B cell (primary cell): Measurements from ENCODE around the gene TOP2A. TPM values are rescaled to one million over a fixed set of nuclear protein-coding genes. Genes with fewer than 3 reads are reported as not detected.
A peak's percentile ranks its signal among the peaks of the same experiment; 100 is the strongest.

Experiments
- ATAC-seq: fragments of 200-7000 bp; cut with Tn5 transposase; one replicate; pipeline ENCODE4 v1.10.0; 2021; ENCODE audit warnings: low read depth, mild to moderate bottlenecking, moderate number of reproducible peaks, moderate library complexity
- CTCF ChIA-PET: fragments of 350-600 bp; sonication (Branson Sonifier 250); formaldehyde crosslinking; loops from one replicate; lab custom pipeline; 2021; ENCODE audit warnings: antibody characterized with exemption, inconsistent platforms; lab: Charles Lee
- POLR2A ChIA-PET: fragments of 350-600 bp; sonication (Branson Sonifier 250); formaldehyde crosslinking; loops from one replicate; lab custom pipeline; 2021; ENCODE audit warnings: antibody characterized with exemption; lab: Charles Lee
- DNase-seq: peaks from one replicate; pipeline ENCODE4 v3.0.0; 2013
- H2AFZ ChIP-seq: 2 replicates; pipeline ENCODE4 v1.6.1; 2012; ENCODE audit warnings: mild to moderate bottlenecking, low read depth, low read length; ENCODE audit not compliant: insufficient read depth, poor library complexity, severe bottlenecking
- H3K27ac ChIP-seq, 2 donors: 1 replicate in 1 of 2; 2 replicates in 1 of 2; pipeline ENCODE4 v1.5.1; 2012 to 2013; ENCODE audit warnings: low read length in 2 of 2, mild to moderate bottlenecking in 2 of 2, moderate library complexity in 1 of 2
- H3K27me3 ChIP-seq, 4 experiments: fragments of 200-600 bp in 1 of 4; sonication (generic) in 1 of 4; replicated peaks in 1 of 4; 1 replicate in 2 of 4; 2 replicates in 2 of 4; pipeline versions ENCODE4 v1.6.1 to v1.7.0; 2013 to 2016; ENCODE audit warnings: low read length in 3 of 4, mild to moderate bottlenecking in 2 of 4, mixed read lengths in 1 of 4, moderate library complexity in 1 of 4; ENCODE audit not compliant: insufficient read depth in 4 of 4, control insufficient read depth in 3 of 4; ENCODE audit errors: control extremely low read depth in 1 of 4
- H3K36me3 ChIP-seq, 2 experiments: replicated peaks in 1 of 2; 1 replicate in 1 of 2; 2 replicates in 1 of 2; pipeline versions ENCODE4 v1.6.1 to v1.7.1; 2013; ENCODE audit warnings: low read length in 1 of 2; ENCODE audit not compliant: insufficient read depth in 2 of 2, control insufficient read depth in 1 of 2; ENCODE audit errors: control extremely low read depth in 1 of 2, extremely low read depth in 1 of 2
- H3K4me1 ChIP-seq, 2 donors: fragments of 200-600 bp in 1 of 2; sonication (generic) in 1 of 2; 1 replicate in 1 of 2; 2 replicates in 1 of 2; pipeline versions ENCODE4 v1.5.1 to v1.6.1; 2013 to 2017; ENCODE audit warnings: low read length in 2 of 2; ENCODE audit not compliant: control insufficient read depth in 2 of 2, insufficient read depth in 2 of 2
- H3K4me2 ChIP-seq: replicated peaks from 2 replicates; pipeline ENCODE3; 2012; ENCODE audit warnings: mild to moderate bottlenecking, low read depth, low read length; ENCODE audit not compliant: poor library complexity, severe bottlenecking
- H3K4me3 ChIP-seq, 5 experiments: fragments of 200-600 bp in 1 of 5; sonication (generic) in 1 of 5; 1 replicate in 3 of 5; 2 replicates in 2 of 5; pipeline versions ENCODE4 v1.5.1 to v1.7.0; 2011 to 2016; ENCODE audit warnings: low read length in 4 of 5, mild to moderate bottlenecking in 4 of 5, low read depth in 2 of 5, control low read depth in 1 of 5, moderate library complexity in 1 of 5; ENCODE audit not compliant: insufficient read depth in 1 of 5; ENCODE audit errors: control extremely low read depth in 1 of 5, extremely low read depth in 1 of 5
- H3K79me2 ChIP-seq: fragments of 200-600 bp; sonication (generic); one replicate; pipeline ENCODE4 v1.6.0; 2016; ENCODE audit warnings: low read length; ENCODE audit not compliant: control insufficient read depth, insufficient read depth
- H3K9ac ChIP-seq: fragments of 200-600 bp; sonication (generic); 2 replicates; pipeline ENCODE4 v1.6.1; 2017; ENCODE audit warnings: mild to moderate bottlenecking, low read length, moderate library complexity
- H3K9me3 ChIP-seq, 3 donors: one replicate each; pipeline versions ENCODE4 v1.6.1 to v1.7.1; 2013; ENCODE audit warnings: low read length in 2 of 3; ENCODE audit not compliant: control insufficient read depth in 2 of 3, insufficient read depth in 1 of 3; ENCODE audit errors: control extremely low read depth in 1 of 3
- H4K20me1 ChIP-seq: 2 replicates; pipeline ENCODE4 v1.6.0; 2012; ENCODE audit warnings: mild to moderate bottlenecking, low read length; ENCODE audit not compliant: insufficient read depth, control insufficient read depth, poor library complexity, severe bottlenecking
- H3K27ac Mint-ChIP-seq: one replicate; pipeline ENCODE4 v1.8.0; 2021; ENCODE audit warnings: mixed read lengths
- H3K27me3 Mint-ChIP-seq: one replicate; pipeline ENCODE4 v1.8.0; 2021; ENCODE audit warnings: mixed read lengths
- H3K4me1 Mint-ChIP-seq: one replicate; pipeline ENCODE4 v1.8.0; 2021; ENCODE audit warnings: mixed read lengths
- H3K4me3 Mint-ChIP-seq: one replicate; pipeline ENCODE4 v1.8.0; 2021; ENCODE audit warnings: mixed read lengths
- H3K9me3 Mint-ChIP-seq: one replicate; pipeline ENCODE4 v1.8.0; 2022; ENCODE audit warnings: mixed read lengths; ENCODE audit not compliant: insufficient read depth
- CTCF ChIP-seq: fragments of 200-600 bp; IDR thresholded peaks from one replicate; pipeline ENCODE4 v1.8.0; 2022; ENCODE audit warnings: antibody characterized with exemption, mild to moderate bottlenecking
- EZH2 ChIP-seq: IDR thresholded peaks from 2 replicates; pipeline ENCODE4 v1.6.1; 2012; ENCODE audit warnings: borderline replicate concordance, low read depth, mild to moderate bottlenecking, moderate library complexity, low read length; ENCODE audit not compliant: insufficient read depth, poor library complexity, severe bottlenecking
- WGBS: methylation state at CpG from one replicate; pipeline ENCODE4 v1.1.5; 2013; ENCODE audit warnings: missing lambda C conversion rate; ENCODE audit not compliant: insufficient coverage; 5-methylcytosine and 5-hydroxymethylcytosine counted together
- intact Hi-C: fragments of 100-400 bp; cut with micrococcal nuclease; formaldehyde crosslinking; loops from one replicate; pipeline ENCODE4 v1.10.0; 2022
- polyA plus RNA-seq: library from polyadenylated mRNA; depleted of rRNA; stranded (reverse); fragments of >200 nt; gene quantifications from 2 replicates; pipeline ENCODE4 v1.2.3, GENCODE V29; 2012
- total RNA-seq, 2 donors: library from RNA; stranded (reverse); fragments of 120-200 nt in 1 of 2; gene quantifications; 1 replicate in 1 of 2; 2 replicates in 1 of 2; pipeline versions ENCODE4 v1.2.3 to v1.2.4, GENCODE V29; 2013 to 2022

The TOP2A gene
- total and polyA plus RNA-seq, 2 donors (not counting 1 experiment from before 2014, with no cell fraction given) = 0.36 to 3.1 TPM

DNA sequence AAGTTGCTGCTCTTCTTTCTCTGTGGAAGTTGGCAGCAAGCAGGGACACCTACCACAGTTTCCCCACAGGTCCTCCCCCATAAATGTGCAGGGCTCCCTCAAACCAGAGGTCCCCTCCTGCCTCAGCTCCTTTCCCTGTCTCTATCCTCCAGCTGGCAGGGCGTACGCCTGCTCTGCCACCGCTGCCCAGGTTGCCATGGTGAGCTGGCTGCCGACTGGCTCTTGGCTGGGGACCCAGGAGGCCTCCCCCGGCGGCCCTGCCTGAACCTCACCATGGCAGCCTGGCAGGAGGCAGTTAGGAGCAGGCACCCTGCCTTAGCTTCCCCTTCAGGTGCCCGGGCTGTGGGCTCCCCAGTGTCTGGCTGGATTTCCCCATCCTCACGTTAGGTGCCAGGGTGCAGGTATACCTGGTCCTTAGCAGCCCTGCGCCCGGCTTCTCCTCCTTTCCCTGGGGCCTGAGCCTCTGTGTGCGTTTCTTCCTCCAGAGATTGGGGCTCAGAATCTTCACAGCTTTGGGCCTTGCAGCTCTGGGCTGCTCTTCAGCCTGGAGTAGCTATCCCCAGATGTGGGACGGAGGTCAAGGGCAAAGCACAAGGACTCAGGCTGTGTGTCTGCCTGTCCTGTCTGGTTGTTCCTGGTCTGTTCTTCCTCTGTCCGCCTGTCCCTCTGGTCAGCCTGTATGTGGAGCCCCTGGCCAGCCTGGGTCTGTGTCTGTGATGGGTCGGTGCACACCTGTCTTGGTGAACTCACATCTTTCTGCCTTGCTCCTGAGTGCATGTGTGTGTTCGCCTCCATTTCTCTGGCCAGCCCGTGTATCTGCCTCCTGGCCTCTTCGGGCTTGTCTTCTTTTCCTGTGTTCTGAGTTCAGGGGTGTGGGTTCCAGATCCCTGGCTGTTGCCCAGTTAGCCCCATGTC, 68.9 kb downstream of the TOP2A start:
- no peak for TF ChIP-seq CTCF
- TF ChIP-seq EZH2 = no peak
- peak overlapping the region in 1 of 2 donors; percentile 12 for H3K27ac ChIP-seq
- ChIA-PET POLR2A (interaction anchor here (1.2 to 1.5 kb wide), 3 partner anchors 22 to 45 kb away, joined by 3 to 7 read pairs (median 3); no protein-coding TSS in a partner anchor), CTCF (interaction anchor here (0.7 to 3.3 kb wide), 10 partner anchors 8 to 1427 kb away, joined by 3 to 15 read pairs (median 3); partner anchors contain the start of gene TOP2A)
- peaks cover 80% of the 10 kb centered on the region for H3K4me1 Mint-ChIP-seq
- H2AFZ ChIP-seq = no peak overlapping the region
- 63% methylated on average over 15 of the region's 17 CpGs for WGBS
- intact Hi-C loops = no loop called here
- no peaks in the 10 kb centered on the region for H3K9me3 ChIP-seq
- H3K9me3 Mint-ChIP-seq = no peaks in the 10 kb centered on the region
- H3K79me2 ChIP-seq = peaks cover 29% of the 10 kb centered on the region
- peak overlapping the region; percentile 28 for H3K27ac Mint-ChIP-seq
- H3K4me3 ChIP-seq = no peak overlapping the region
- peaks cover 62 to 71% of the 10 kb centered on the region in 2 donors for H3K4me1 ChIP-seq
- peaks cover 44% of the 10 kb centered on the region for H4K20me1 ChIP-seq
- H3K4me2 ChIP-seq = peak overlapping the region; percentile 100
- no peak for ATAC-seq
- H3K36me3 ChIP-seq = peaks cover 0 to 35% of the 10 kb centered on the region in 2 experiments
- peak; percentile 25 for DNase-seq
- no peak overlapping the region for H3K9ac ChIP-seq
- no peaks in the 10 kb centered on the region for H3K27me3 Mint-ChIP-seq
- H3K27me3 ChIP-seq = no peaks in the 10 kb centered on the region
- no peak overlapping the region for H3K4me3 Mint-ChIP-seq
